Neural cell (in vitro differentiated cells): ENCODE data around the gene ADM2.

ENCODE experiments used
- EZH2 ChIP-seq: fragments of 200-600, 300-800 bp; shearing (Covaris generic), sonication (generic); IDR thresholded peaks from 2 replicates; pipeline ENCODE4 v1.6.1; 2014; ENCODE audit warnings: antibody characterized with exemption, low read length, borderline replicate concordance, mild to moderate bottlenecking; ENCODE audit not compliant: insufficient read depth, poor library complexity, severe bottlenecking
- POLR2AphosphoS5 ChIP-seq: IDR thresholded peaks from 2 replicates; pipeline ENCODE4 v1.6.1; 2012
- SMC3 ChIP-seq: fragments of 450-650 bp; conservative IDR thresholded peaks from 2 replicates; pipeline ENCODE4 v1.6.1; 2014; ENCODE audit warnings: antibody characterized with exemption, mild to moderate bottlenecking, moderate library complexity; ENCODE audit not compliant: poor library complexity
- TF ChIP-seq, protein P1 (sequence below): fragments of 450-650 bp; IDR thresholded peaks from 2 replicates; pipeline ENCODE4 v1.5.1; 2014; ENCODE audit warnings: antibody characterized with exemption, mild to moderate bottlenecking, moderate library complexity; ENCODE audit not compliant: poor library complexity, severe bottlenecking

DNA sequence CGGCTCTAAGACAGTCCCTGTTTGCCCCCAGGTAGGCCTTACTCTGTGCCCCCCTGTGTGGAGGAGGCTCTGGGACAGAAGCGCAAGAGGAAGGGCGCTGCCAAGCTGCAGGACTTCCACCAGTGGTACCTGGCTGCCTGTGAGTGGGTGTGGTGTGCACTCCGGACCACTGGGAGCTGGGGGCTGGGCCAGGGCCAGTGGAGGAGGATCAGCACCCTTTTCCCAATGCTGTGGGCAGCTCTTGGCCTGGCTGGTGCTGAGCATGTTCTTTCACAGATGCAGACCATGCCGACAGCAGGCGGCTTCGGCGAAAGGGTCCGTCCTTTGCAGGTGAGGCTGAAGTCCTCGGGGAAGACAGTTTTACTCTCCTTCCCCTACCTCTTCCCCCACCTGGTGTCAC lies 40.4 kb downstream of the ADM2 start:
- no peak for TF ChIP-seq POLR2AphosphoS5
- TF ChIP-seq, protein P1, sequence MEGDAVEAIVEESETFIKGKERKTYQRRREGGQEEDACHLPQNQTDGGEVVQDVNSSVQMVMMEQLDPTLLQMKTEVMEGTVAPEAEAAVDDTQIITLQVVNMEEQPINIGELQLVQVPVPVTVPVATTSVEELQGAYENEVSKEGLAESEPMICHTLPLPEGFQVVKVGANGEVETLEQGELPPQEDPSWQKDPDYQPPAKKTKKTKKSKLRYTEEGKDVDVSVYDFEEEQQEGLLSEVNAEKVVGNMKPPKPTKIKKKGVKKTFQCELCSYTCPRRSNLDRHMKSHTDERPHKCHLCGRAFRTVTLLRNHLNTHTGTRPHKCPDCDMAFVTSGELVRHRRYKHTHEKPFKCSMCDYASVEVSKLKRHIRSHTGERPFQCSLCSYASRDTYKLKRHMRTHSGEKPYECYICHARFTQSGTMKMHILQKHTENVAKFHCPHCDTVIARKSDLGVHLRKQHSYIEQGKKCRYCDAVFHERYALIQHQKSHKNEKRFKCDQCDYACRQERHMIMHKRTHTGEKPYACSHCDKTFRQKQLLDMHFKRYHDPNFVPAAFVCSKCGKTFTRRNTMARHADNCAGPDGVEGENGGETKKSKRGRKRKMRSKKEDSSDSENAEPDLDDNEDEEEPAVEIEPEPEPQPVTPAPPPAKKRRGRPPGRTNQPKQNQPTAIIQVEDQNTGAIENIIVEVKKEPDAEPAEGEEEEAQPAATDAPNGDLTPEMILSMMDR: no peak
- TF ChIP-seq EZH2: no peak
- TF ChIP-seq SMC3: no peak
